Vagina (tissue), 2 donors: Measurements from ENCODE around the gene INPP4A. TPM values are rescaled to one million over a fixed set of nuclear protein-coding genes. Genes with fewer than 3 reads are reported as not detected.

Source experiments
- DNase-seq, 2 donors: peaks; one replicate each; pipeline ENCODE4 v3.0.0-alpha.2; 2017; ENCODE audit errors: extremely low spot score in 2 of 2
- H3K27ac ChIP-seq: fragments of 200-600 bp; sonication (generic); one replicate; pipeline ENCODE4 v1.5.1; 2019
- H3K27me3 ChIP-seq: fragments of 200-600 bp; sonication (generic); one replicate; pipeline ENCODE4 v1.5.1; 2019
- H3K36me3 ChIP-seq, 2 donors: fragments of 200-600 bp; sonication (generic); one replicate each; pipeline ENCODE4 v1.5.1; 2017 to 2019
- H3K4me1 ChIP-seq: fragments of 200-600 bp; sonication (generic); one replicate; pipeline ENCODE4 v1.5.1; 2019
- H3K4me3 ChIP-seq, 2 donors: fragments of 200-600 bp; sonication (generic); 1 replicate in 1 of 2; 2 replicates in 1 of 2; pipeline ENCODE4 v1.5.1; 2016 to 2019
- H3K9me3 ChIP-seq: fragments of 200-600 bp; sonication (generic); one replicate; pipeline ENCODE4 v1.5.1; 2019
- POLR2A ChIP-seq, 2 donors: fragments of 450-650 bp; IDR thresholded peaks; one replicate each; pipeline ENCODE4 v1.6.1; 2017; ENCODE audit warnings: antibody characterized with exemption in 2 of 2, mild to moderate bottlenecking in 2 of 2, moderate library complexity in 2 of 2
- POLR2AphosphoS5 ChIP-seq, 2 donors: sonication (generic); formaldehyde crosslinking; IDR thresholded peaks; one replicate each; pipeline ENCODE4 v1.9.0; 2017; ENCODE audit warnings: antibody characterized with exemption in 2 of 2, mild to moderate bottlenecking in 2 of 2, low read depth in 1 of 2; ENCODE audit not compliant: insufficient read depth in 1 of 2
- intact Hi-C: fragments of 100-400 bp; cut with DNase I; formaldehyde crosslinking; loops from one replicate; pipeline ENCODE4 v1.15.1; 2023
- total RNA-seq: library from RNA; depleted of rRNA; stranded (reverse); fragments of >200 nt; gene quantifications from one replicate; pipeline ENCODE4 v1.2.3, GENCODE V29; 2016
- TF ChIP-seq, protein P1 (sequence below), 3 experiments: fragments of 450-650 bp in 2 of 3; fragments of 200-600 bp in 1 of 3; sonication (generic) in 1 of 3; IDR thresholded peaks; one replicate each; pipeline ENCODE4 v1.5.1; 2017 to 2019; ENCODE audit warnings: antibody characterized with exemption in 3 of 3, mild to moderate bottlenecking in 2 of 3, moderate library complexity in 2 of 3

Gene INPP4A
- total RNA-seq, 1 donor from 2014 or later, result 38.1 TPM

DNA sequence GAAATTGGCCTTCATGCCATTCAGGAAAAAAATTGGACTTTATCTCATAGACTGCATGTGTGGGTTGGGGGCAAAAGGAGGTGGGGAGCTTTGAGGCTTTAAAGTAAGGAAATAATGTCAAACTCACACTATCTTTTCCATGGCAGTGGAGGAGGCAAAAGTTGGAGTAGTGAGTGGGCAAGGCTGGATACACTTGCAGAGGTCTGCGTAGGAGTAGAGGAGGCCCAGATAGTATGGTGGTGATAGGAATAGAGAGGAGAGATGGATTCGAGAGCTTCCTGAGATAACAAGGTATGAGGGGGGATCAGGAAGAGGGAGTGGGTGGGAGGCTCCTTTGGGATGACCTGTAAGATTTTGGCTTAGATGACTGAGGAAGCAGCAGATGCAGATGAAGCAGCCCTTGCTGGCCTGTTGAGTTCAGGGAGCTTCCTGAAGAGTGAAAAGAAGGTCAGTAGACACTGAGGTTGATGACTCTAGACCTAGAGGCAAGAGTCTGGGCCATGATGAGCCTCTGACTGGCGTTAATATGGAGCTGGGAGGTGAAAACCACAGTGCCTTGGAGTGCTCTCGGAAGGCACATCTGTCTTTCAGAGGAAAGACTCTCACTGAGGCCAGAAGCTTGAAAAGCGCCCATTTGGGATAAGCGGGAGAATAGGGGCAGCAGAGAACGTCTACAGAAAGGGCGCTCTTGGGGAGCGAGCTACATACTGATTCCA lies 169.5 kb downstream of the INPP4A start:
- no peak overlapping the region for H3K27ac ChIP-seq
- H3K36me3 ChIP-seq, result peaks cover 0 to 65% of the 10 kb centered on the region in 2 donors
- no peak for DNase-seq
- no peaks in the 10 kb centered on the region for H3K9me3 ChIP-seq
- H3K4me1 ChIP-seq, result peaks cover 28% of the 10 kb centered on the region
- TF ChIP-seq, protein P1, sequence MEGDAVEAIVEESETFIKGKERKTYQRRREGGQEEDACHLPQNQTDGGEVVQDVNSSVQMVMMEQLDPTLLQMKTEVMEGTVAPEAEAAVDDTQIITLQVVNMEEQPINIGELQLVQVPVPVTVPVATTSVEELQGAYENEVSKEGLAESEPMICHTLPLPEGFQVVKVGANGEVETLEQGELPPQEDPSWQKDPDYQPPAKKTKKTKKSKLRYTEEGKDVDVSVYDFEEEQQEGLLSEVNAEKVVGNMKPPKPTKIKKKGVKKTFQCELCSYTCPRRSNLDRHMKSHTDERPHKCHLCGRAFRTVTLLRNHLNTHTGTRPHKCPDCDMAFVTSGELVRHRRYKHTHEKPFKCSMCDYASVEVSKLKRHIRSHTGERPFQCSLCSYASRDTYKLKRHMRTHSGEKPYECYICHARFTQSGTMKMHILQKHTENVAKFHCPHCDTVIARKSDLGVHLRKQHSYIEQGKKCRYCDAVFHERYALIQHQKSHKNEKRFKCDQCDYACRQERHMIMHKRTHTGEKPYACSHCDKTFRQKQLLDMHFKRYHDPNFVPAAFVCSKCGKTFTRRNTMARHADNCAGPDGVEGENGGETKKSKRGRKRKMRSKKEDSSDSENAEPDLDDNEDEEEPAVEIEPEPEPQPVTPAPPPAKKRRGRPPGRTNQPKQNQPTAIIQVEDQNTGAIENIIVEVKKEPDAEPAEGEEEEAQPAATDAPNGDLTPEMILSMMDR (IDR thresholded peaks at IDR 0.05), result no peak
- TF ChIP-seq POLR2A (IDR thresholded peaks at IDR 0.05) (no peak), POLR2AphosphoS5 (IDR thresholded peaks at IDR 0.05; ENCODE audit: insufficient read depth in 1 of 2, low read depth in 1 of 2) (no peak)
- no peaks in the 10 kb centered on the region for H3K27me3 ChIP-seq
- intact Hi-C loops, result no loop called here
- H3K4me3 ChIP-seq, result no peak overlapping the region

GRCh38 chr2:98615481-98615880 lies 170.8 kb downstream of the INPP4A start:
- peaks cover 0 to 65% of the 10 kb centered on the region in 2 donors for H3K36me3 ChIP-seq
- intact Hi-C loops, result no loop called here
- TF ChIP-seq POLR2AphosphoS5 (IDR thresholded peaks at IDR 0.05; ENCODE audit: insufficient read depth in 1 of 2, low read depth in 1 of 2) (no peak), POLR2A (IDR thresholded peaks at IDR 0.05) (no peak)
- TF ChIP-seq, protein P1 (IDR thresholded peaks at IDR 0.05), result no peak

DNA sequence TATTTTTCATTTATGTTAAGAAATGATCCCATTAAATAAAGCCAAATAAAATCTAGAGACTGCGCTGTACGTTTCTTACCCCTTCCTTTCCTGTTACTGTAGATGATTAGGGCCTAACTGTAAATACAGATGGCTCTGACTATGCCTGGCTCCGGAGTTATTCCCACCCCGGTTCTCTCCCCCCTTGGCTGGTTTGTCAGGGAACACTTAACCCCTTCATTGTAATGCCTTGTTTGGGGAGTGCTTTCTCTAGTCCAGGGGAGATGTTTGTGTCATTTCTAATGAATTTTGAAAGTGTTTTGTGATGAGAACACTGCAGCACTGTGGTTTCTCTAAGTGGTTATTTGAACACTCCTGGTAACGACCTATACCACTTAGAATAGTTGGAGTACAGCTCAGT lies 172.5 kb downstream of the INPP4A start:
- Histone ChIP-seq H3K27me3 (no peaks in the 10 kb centered on the region), H3K9me3 (no peaks in the 10 kb centered on the region), H3K36me3 (peaks cover 0 to 53% of the 10 kb centered on the region in 2 donors), H3K4me1 (no peaks in the 10 kb centered on the region), H3K4me3 (no peak overlapping the region), H3K27ac (no peak overlapping the region)
- intact Hi-C loops, result no loop called here
- no peak for DNase-seq
- TF ChIP-seq POLR2A (IDR thresholded peaks at IDR 0.05), result no peak
- TF ChIP-seq, protein P1 (IDR thresholded peaks at IDR 0.05), result no peak
- TF ChIP-seq POLR2AphosphoS5 (IDR thresholded peaks at IDR 0.05; ENCODE audit: insufficient read depth in 1 of 2, low read depth in 1 of 2), result no peak

More at GRCh38 chr2:98615481-98615880, 170.8 kb downstream of the INPP4A start:
- Histone ChIP-seq H3K4me3 (no peak overlapping the region), H3K27me3 (no peaks in the 10 kb centered on the region), H3K4me1 (peaks cover 15% of the 10 kb centered on the region), H3K9me3 (no peaks in the 10 kb centered on the region), H3K27ac (no peak overlapping the region)
- DNase-seq, result no peak

GRCh38 chr2:98623657-98624056 lies 179.0 kb downstream of the INPP4A start:
- no peaks in the 10 kb centered on the region for H3K9me3 ChIP-seq
- no peak overlapping the region for H3K27ac ChIP-seq
- no peak overlapping the region for H3K4me3 ChIP-seq
- DNase-seq, result no peak
- peak in 1 of 2 donors; percentile 15 for TF ChIP-seq POLR2AphosphoS5 (IDR thresholded peaks at IDR 0.05; ENCODE audit: insufficient read depth in 1 of 2, low read depth in 1 of 2)
- TF ChIP-seq POLR2A (IDR thresholded peaks at IDR 0.05), result no peak
- intact Hi-C loops, result no loop called here
- H3K4me1 ChIP-seq, result no peaks in the 10 kb centered on the region
- H3K27me3 ChIP-seq, result no peaks in the 10 kb centered on the region
- peaks cover 0 to 2% of the 10 kb centered on the region in 2 donors for H3K36me3 ChIP-seq

- H3K36me3 ChIP-seq, result no peaks in the 10 kb centered on the region
- H3K27me3 ChIP-seq, result no peaks in the 10 kb centered on the region
- no peak overlapping the region for H3K4me3 ChIP-seq
- intact Hi-C loops, result no loop called here
- H3K4me1 ChIP-seq, result no peaks in the 10 kb centered on the region
- TF ChIP-seq POLR2A (IDR thresholded peaks at IDR 0.05), result no peak
- no peak for TF ChIP-seq POLR2AphosphoS5 (IDR thresholded peaks at IDR 0.05; ENCODE audit: insufficient read depth in 1 of 2, low read depth in 1 of 2)
- TF ChIP-seq, protein P1 (IDR thresholded peaks at IDR 0.05), result no peak
- DNase-seq, result no peak
- no peaks in the 10 kb centered on the region for H3K9me3 ChIP-seq
- H3K27ac ChIP-seq, result no peak overlapping the region
These were observed 187.7 kb downstream of the INPP4A start for GRCh38 chr2:98632351-98632750.
